GM19025 (cell line): Measurements from ENCODE around the gene THAP3.
"Not testable (repeated sequence)": the region's sequence is repeated elsewhere in the genome, so short reads cannot be mapped to it uniquely, and the experiment has no call there.

Experiments used
- ATAC-seq: cut with Tn5 transposase; IDR thresholded peaks from one replicate; pipeline ENCODE4 v1.9.1; 2021; ENCODE audit warnings: mild to moderate bottlenecking, low read depth, moderate library complexity; ENCODE audit not compliant: unreplicated experiment

Gene THAP3

GRCh38 chr1:6590046-6590445 lies 34.6 kb upstream of the THAP3 start:
- no peak for ATAC-seq

GRCh38 chr1:6591222-6591621 lies 33.4 kb upstream of the THAP3 start:
- ATAC-seq = no peak

- no peak for ATAC-seq
Measured at GRCh38 chr1:6591644-6592043, 33.0 kb upstream of the THAP3 start.

- ATAC-seq = no peak
Measured at GRCh38 chr1:6592441-6592840, 32.2 kb upstream of the THAP3 start.

- no peak for ATAC-seq
Measured at GRCh38 chr1:6592865-6593593, 31.6 kb upstream of the THAP3 start.

- no peak for ATAC-seq
Measured at GRCh38 chr1:6593810-6594209, 30.9 kb upstream of the THAP3 start.

GRCh38 chr1:6594977-6595740 lies 29.5 kb upstream of the THAP3 start:
- ATAC-seq = no peak

GRCh38 chr1:6596351-6596750 lies 28.3 kb upstream of the THAP3 start:
- no peak for ATAC-seq

- no peak for ATAC-seq
Measured at GRCh38 chr1:6596886-6597776, 27.5 kb upstream of the THAP3 start.

GRCh38 chr1:6597777-6598131 lies 26.9 kb upstream of the THAP3 start:
- ATAC-seq = no peak

- ATAC-seq = no peak
Measured at GRCh38 chr1:6599141-6599975, 25.3 kb upstream of the THAP3 start.

GRCh38 chr1:6599991-6600390 lies 24.7 kb upstream of the THAP3 start:
- ATAC-seq = not testable (repeated sequence)

GRCh38 chr1:6600410-6601048 lies 24.1 kb upstream of the THAP3 start:
- peak; percentile 1 for ATAC-seq

GRCh38 chr1:6601049-6601922 lies 23.4 kb upstream of the THAP3 start:
- ATAC-seq = peak; percentile 27

- peak; percentile 22 for ATAC-seq
Measured at GRCh38 chr1:6601923-6602668, 22.6 kb upstream of the THAP3 start.

GRCh38 chr1:6602669-6603237 lies 21.9 kb upstream of the THAP3 start, which contains the start of gene KLHL21:
Gene KLHL21 (minus strand): TSS chr1:6602869. CDS start chr1:6602817, 52 bp downstream.
- peak; percentile 51 for ATAC-seq

GRCh38 chr1:6603238-6603914 lies 21.3 kb upstream of the THAP3 start:
- peak; percentile 22 for ATAC-seq
